KOPT-K1 (cell line): ENCODE results near the gene PRMT7.
"Not testable (repeated sequence)": the region's sequence is repeated elsewhere in the genome, so short reads cannot be mapped to it uniquely, and the experiment has no call there.

Source experiments
- H3K27ac ChIP-seq: fragments of 200-600 bp; sonication (generic); 2 replicates; pipeline ENCODE4 v1.5.1; 2016; ENCODE audit warnings: antibody characterized with exemption, mild to moderate bottlenecking, low read depth, low read length; ENCODE audit not compliant: poor library complexity, severe bottlenecking
- H3K36me3 ChIP-seq: fragments of 200-600 bp; sonication (generic); 2 replicates; pipeline ENCODE4 v1.5.1; 2017; ENCODE audit warnings: antibody characterized with exemption, mild to moderate bottlenecking, low read length, moderate library complexity; ENCODE audit not compliant: insufficient read depth
- H3K9me3 ChIP-seq: fragments of 200-600 bp; sonication (generic); 2 replicates; pipeline ENCODE4 v1.5.1; 2017; ENCODE audit warnings: antibody characterized with exemption, low read length, mild to moderate bottlenecking; ENCODE audit not compliant: insufficient read depth, poor library complexity, severe bottlenecking

Gene PRMT7

GRCh38 chr16:68276223-68276622 lies 34.6 kb upstream of the PRMT7 start:
- Histone ChIP-seq H3K27ac (peak overlapping the region; percentile 41), H3K36me3 (peaks cover 39% of the 10 kb centered on the region)

GRCh38 chr16:68279726-68280558 lies 30.9 kb upstream of the PRMT7 start:
- Histone ChIP-seq H3K27ac (no peak overlapping the region), H3K9me3 (no peaks in the 10 kb centered on the region), H3K36me3 (peaks cover 27% of the 10 kb centered on the region)

More at GRCh38 chr16:68276223-68276622, 34.6 kb upstream of the PRMT7 start:
- H3K9me3 ChIP-seq = no peaks in the 10 kb centered on the region

DNA sequence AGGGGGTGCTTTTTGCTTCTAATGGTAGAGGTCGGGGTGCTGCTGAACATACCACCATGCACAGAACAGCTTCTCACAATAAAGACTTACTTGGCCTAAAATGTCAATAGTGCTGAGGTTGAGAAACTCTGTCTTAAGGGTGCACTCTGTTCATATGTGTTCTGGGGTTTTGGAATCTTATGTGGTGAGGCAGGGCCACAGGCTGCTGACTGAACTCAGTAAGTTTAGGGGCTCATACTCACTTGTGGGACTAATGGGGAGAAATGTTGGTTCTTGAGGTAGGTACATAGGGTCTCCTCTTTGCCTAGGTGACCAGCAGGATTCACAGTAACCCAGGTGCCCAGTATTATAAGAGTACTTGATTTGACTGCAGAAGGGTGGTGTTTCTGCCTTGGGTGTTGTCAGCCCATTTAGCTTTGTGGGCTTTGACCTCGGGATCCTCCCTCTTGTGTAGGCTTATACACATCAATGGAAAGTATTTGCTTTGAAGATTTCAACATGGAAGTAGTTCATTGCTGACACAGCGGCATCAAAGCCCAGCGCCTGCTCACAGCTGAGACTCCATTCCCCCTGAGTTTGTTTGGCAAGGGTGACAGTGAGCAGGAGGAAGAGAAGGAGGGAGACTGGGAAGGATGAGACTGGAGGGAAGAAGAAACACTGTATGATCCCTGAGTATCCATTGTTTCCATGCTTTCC lies 29.3 kb upstream of the PRMT7 start:
- Histone ChIP-seq H3K36me3 (peaks cover 26% of the 10 kb centered on the region), H3K9me3 (no peaks in the 10 kb centered on the region), H3K27ac (peak overlapping the region; percentile 16)

DNA sequence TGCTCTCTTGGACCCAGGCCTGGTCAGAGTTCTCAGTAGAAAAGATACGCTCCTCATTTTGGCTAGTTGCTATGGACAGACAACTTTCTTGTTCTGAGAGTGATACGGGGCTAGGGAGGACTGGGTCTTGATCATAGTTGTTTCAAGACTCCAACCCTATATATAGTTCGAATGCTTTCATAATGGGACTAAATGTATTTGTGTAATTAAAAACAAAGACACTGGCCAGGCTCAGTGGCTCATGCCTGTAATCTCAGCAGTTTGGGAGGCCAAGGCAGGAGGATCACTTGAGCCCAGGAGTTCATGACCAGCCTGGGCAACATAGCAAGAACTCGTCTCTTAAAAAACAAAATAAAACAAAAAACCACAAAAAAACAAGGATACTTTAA lies 28.8 kb upstream of the PRMT7 start:
- Histone ChIP-seq H3K27ac (peak overlapping the region; percentile 16), H3K9me3 (no peaks in the 10 kb centered on the region), H3K36me3 (peaks cover 26% of the 10 kb centered on the region)

GRCh38 chr16:68283346-68283745 lies 27.5 kb upstream of the PRMT7 start:
- Histone ChIP-seq H3K9me3 (no peaks in the 10 kb centered on the region), H3K36me3 (peaks cover 28% of the 10 kb centered on the region), H3K27ac (peak overlapping the region; percentile 86)

DNA sequence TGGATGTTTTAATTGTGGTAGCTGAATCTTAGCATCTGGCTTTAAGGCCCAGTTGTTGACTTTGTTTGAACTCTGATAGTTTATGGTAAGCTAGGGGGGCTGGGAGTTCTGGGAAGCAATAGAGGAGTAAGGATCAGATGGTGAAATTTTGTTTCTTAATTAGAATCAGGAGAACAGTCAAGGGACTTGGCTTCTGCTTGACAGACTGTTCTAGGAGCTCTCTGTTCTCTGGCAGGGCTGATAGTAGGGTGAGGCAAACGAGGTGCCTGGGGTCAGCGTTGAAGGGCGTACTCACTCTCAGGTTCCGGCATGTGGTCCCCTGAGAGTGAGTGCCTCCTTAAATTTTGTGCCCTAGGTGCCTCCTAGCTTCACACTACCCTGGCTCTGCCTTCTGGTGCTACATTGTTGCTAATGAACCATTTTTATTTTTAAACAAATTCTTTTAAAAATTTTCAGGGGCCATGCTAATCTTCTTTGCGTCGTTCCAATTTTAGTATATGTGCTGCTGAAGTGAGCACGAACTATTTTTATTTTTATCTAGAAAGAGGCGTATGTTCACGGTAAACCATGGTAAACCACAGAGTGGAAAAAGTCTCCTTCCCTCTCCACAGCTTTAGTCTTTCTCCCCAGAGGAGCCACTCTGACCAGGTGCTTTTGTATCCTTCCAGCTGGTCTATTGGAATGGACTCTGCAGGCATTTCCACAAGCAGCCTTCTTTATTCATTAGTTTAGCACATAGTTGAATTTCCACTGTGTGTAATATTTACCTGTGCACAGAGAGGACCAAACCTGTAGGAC lies 26.8 kb upstream of the PRMT7 start:
- Histone ChIP-seq H3K36me3 (peaks cover 30% of the 10 kb centered on the region), H3K27ac (peak overlapping the region; percentile 86), H3K9me3 (no peaks in the 10 kb centered on the region)

DNA sequence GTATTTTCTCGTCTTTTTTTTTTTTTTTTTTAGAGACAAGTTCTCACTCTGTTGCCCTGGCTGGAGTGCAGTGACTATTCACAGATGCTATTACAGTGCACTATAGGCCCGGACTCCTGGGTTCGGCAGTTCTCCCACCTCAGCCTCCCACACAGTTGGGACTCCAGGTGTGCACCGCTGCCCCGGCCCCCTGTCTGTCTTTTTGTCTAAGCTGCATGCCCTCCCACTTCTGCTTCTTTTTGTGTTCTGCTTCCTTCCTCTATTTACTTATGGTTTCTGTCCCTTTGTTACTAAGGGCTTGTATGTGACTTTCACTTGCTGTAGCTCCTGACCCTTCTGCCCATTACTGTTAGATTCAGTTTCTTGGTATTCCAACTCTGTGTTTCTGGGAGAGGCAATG lies 26.0 kb upstream of the PRMT7 start:
- peak overlapping the region; percentile 86 for H3K27ac ChIP-seq
- H3K9me3 ChIP-seq = no peaks in the 10 kb centered on the region
- H3K36me3 ChIP-seq = peaks cover 21% of the 10 kb centered on the region

DNA sequence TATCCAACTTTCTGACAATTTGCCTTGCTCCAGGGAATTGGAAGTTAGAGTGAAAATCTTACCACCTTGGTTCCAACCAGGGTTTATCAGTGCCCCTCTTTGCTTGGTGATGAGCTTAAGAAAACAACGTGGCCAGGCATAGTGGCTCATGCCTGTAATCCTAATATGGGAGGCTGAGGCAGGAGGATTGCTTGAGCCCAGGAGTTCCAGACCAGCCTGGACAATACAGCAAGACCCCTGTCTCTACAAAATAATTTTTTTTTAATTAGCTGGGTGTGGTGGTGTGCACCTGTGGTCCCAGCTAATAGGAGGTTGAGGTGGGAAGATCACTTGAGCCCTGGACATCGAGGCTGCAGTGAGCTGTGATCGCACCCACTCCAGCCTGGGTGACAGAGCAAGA lies 25.1 kb upstream of the PRMT7 start:
- Histone ChIP-seq H3K9me3 (no peaks in the 10 kb centered on the region), H3K36me3 (peaks cover 24% of the 10 kb centered on the region), H3K27ac (peak overlapping the region; percentile 86)

GRCh38 chr16:68286153-68287074 lies 24.4 kb upstream of the PRMT7 start:
- H3K36me3 ChIP-seq = peaks cover 31% of the 10 kb centered on the region

DNA sequence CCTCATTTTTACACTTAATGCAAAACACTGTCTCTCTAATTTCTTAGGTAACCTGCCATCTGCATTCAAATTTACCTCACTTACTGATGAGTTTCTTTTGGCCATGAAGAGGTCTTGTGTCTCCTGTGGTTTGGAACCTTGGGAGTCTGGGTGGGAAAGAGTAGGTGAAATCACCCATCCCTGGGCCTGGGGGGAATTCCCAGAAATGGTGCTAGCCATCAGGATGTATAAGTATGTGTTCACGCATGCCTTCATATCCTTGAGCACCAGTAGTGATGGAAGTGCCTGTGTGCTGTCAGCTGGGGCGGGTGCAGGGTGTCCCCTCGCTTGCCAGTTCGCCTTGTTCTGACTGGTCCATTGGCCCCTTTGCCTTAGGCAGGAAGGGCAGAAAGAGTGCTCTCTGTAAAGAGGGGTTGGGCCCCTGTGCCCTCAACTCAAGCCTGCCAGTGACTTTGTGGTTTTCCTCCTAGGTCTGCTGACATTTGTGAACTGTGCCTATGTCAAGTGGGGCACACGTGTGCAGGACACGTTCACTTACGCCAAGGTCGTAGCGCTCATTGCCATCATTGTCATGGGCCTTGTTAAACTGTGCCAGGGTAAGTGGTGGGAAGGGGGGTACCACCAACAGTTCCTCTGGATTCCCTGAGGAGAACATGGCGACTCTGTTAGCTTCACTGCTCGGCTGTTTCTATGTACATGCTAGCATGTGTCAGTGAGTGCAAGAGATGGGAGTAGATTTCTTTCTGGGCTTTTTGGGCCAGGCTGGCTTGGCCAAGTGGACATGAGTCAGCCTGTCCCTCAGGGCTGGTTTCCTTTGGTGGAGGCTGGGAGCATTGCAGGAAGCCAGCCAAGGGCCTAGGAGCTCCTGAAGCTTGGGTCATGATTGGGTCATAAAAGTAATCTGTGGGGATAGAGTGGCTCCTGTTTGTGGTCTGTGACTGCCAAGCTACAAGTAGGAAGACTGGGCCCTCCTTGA lies 23.3 kb upstream of the PRMT7 start:
- peaks cover 33% of the 10 kb centered on the region for H3K36me3 ChIP-seq
- peak overlapping the region; percentile 86 for H3K27ac ChIP-seq
- H3K9me3 ChIP-seq = no peaks in the 10 kb centered on the region

More at GRCh38 chr16:68286153-68287074, 24.4 kb upstream of the PRMT7 start:
- Histone ChIP-seq H3K9me3 (no peaks in the 10 kb centered on the region), H3K27ac (peak overlapping the region; percentile 86)

GRCh38 chr16:68288252-68288650 lies 22.6 kb upstream of the PRMT7 start:
- H3K36me3 ChIP-seq = peaks cover 36% of the 10 kb centered on the region
- no peaks in the 10 kb centered on the region for H3K9me3 ChIP-seq
- peak overlapping the region; percentile 86 for H3K27ac ChIP-seq

GRCh38 chr16:68288796-68289195 lies 22.0 kb upstream of the PRMT7 start:
- H3K36me3 ChIP-seq = peaks cover 41% of the 10 kb centered on the region
- not testable (repeated sequence) for H3K9me3 ChIP-seq, H3K27ac ChIP-seq

- no peaks in the 10 kb centered on the region for H3K9me3 ChIP-seq
- peak overlapping the region; percentile 21 for H3K27ac ChIP-seq
- H3K36me3 ChIP-seq = peaks cover 45% of the 10 kb centered on the region
Observed at GRCh38 chr16:68289202-68289601, 21.6 kb upstream of the PRMT7 start.
